IPS-11a (cell line): ENCODE measurements around the gene SMTN.
"Not testable (repeated sequence)": the region's sequence is repeated elsewhere in the genome, so short reads cannot be mapped to it uniquely, and the experiment has no call there.

ENCODE experiments used
- H3K4me3 ChIP-seq: one replicate; pipeline ENCODE4 v1.5.1; 2013; ENCODE audit warnings: low read depth, low read length, control low read depth

Gene SMTN

GRCh38 chr22:31103111-31103510 lies 22.0 kb downstream of the SMTN start:
- no peak overlapping the region for H3K4me3 ChIP-seq

GRCh38 chr22:31103899-31104694 lies 23.0 kb downstream of the SMTN start:
- no peak overlapping the region for H3K4me3 ChIP-seq

- no peak overlapping the region for H3K4me3 ChIP-seq
Measured at GRCh38 chr22:31104869-31105268, 23.8 kb downstream of the SMTN start.

GRCh38 chr22:31105282-31105929 lies 24.3 kb downstream of the SMTN start:
- no peak overlapping the region for H3K4me3 ChIP-seq

DNA sequence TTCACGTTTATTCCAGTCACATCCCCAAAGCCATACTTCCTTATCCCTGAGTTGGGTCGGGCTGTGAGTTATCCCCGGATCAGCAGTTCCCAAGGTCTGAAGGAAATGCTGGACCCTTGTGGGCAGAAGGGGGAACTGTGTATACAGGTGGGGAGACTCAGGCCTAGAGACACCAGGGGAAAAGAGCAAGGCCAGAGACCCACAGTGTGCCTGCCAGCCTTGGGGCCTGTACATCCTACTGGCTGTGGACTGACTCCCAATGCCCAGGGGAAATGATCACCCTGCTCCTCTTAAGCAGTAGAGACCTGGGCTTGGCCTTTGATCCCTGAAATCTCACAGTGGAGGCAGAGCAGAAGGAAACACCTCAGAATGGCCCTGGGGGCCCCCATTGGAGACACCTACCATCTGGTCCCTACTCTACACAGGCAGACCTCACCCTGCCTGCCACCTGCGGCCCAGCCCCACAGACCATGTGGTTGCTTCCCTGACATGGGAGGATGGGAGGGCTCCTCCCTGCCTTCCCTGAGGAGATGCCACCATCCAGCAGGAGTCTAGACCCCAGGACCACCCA lies 25.0 kb downstream of the SMTN start:
- H3K4me3 ChIP-seq: no peak overlapping the region

DNA sequence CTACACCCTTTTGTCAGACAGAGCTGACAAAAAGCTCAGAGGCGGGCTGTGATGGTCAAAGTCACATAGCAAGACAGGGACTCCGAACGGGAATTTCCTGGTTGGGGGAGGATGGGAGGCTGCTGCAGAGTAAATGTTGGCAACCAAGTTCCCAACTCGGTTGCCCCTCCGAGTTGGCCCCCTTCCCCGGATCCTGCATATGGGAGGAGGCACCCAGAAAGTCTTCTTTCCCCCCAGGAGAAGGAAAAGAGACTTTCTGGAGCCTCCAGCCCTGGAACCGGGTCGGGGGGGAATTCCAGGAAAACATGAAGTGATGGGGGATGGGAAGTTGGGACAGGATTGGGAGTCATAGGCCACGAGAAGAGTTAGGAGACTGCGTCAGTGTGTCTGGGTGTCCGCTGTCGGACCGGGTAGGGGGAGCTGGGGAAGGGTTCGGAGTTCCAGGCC lies 25.6 kb downstream of the SMTN start:
- peak overlapping the region; percentile 66 for H3K4me3 ChIP-seq

DNA sequence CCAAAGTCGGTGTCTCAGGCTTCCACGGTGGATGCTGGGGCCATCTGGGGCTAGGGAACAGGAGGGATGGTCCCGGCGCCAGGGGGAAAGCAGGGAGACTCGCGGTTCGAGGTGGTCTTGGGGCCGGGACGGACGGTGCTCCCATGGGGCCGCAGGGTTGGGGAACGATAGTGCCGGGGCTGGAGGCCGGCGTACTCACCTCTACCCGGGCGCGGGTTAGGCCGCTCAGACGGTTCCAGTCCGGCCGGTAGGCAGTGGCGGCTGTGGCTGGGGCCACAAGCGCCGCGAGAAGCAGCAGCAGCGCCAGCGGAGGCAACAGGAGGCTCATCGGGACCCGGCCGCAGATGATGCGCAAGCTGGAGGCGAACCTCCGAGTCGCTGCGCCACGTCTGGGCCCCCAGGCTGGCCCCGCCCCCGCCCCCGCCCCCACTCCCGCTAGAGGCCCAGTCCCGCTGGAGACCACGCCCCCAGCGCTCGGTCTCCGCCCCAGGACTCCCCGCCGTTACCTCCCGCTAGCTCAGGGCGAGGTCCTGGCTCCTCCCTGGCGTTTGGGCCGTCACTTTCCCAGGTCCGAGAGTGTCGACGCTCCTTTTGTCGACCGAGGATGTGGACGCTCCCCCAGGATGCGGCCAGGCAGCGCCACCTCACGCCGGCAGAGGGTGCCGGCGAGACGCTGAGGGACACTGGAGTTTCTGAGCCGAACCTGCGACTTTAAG lies 26.2 kb downstream of the SMTN start, which contains the start of gene SELENOM:
TSS of gene SELENOM (minus strand) at position 391 of the 716 bp plus-strand sequence. CDS start at position 328, 63 bp downstream.
- H3K4me3 ChIP-seq: peak within 1 kb of the TSS; percentile 66

- peak overlapping the region; percentile 25 for H3K4me3 ChIP-seq
Measured at GRCh38 chr22:31107894-31108218, 26.7 kb downstream of the SMTN start.

- not testable (repeated sequence) for H3K4me3 ChIP-seq
Measured at GRCh38 chr22:31112547-31113091, 31.5 kb downstream of the SMTN start.

DNA sequence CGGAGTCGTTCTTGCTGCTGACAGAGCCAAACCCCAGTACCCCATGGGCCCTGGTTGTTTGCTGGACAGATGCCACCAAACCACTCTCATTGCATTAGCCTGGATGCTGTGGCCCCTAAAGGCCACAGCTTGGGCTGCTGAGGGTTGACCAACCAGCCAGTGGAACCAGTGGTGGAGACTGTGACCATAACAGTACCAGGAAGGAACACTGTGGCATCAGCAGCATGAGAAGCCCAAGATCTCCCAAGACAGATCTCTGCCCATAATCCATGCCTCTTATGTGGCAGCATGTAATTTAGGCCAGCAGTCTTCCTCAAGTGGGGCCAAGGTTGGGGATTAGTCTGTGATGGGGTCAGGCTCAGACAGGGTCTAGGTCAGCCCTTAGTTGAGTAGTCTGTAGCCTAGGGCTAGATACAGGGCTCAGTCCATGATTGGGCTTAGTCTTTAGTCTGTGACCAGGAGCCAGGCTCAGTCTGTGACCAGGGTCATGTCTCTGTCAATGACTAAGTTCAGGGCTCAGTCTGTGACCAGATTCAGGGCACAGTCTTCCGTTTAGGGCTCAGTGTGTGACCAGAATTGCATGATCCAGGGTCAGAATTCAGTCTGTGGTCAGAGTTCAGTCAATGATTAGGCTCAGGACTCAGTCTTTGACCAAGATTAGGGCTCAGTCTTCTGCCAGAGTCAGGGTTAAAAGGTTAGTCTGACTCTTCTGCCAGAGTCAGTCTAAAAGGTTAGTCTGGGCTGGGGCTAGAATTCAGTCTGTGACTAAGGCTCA lies 37.1 kb downstream of the SMTN start:
- H3K4me3 ChIP-seq: no peak overlapping the region

GRCh38 chr22:31119026-31119717 lies 38.1 kb downstream of the SMTN start:
- H3K4me3 ChIP-seq: no peak overlapping the region

GRCh38 chr22:31120230-31120629 lies 39.1 kb downstream of the SMTN start:
- H3K4me3 ChIP-seq: no peak overlapping the region

GRCh38 chr22:31120642-31121041 lies 39.5 kb downstream of the SMTN start:
- H3K4me3 ChIP-seq: no peak overlapping the region

GRCh38 chr22:31121403-31121802 lies 40.3 kb downstream of the SMTN start:
- no peak overlapping the region for H3K4me3 ChIP-seq

DNA sequence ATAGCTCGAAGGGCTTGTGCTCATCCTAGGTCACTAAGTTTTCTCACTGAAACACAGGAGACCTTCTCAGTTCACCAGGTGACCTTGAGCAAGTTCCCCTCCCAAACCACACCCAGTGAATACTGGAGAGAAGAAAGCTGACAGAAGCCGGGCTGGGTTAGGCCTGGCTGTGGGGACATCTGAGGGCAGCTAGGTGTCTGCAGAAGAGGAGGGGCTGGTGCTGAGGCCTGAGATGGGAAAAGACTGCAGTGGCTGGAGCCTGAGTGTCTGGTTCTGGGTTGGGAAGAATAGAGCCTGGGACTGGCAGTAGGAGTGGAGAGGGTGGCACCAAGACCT lies 41.0 kb downstream of the SMTN start:
- no peak overlapping the region for H3K4me3 ChIP-seq

DNA sequence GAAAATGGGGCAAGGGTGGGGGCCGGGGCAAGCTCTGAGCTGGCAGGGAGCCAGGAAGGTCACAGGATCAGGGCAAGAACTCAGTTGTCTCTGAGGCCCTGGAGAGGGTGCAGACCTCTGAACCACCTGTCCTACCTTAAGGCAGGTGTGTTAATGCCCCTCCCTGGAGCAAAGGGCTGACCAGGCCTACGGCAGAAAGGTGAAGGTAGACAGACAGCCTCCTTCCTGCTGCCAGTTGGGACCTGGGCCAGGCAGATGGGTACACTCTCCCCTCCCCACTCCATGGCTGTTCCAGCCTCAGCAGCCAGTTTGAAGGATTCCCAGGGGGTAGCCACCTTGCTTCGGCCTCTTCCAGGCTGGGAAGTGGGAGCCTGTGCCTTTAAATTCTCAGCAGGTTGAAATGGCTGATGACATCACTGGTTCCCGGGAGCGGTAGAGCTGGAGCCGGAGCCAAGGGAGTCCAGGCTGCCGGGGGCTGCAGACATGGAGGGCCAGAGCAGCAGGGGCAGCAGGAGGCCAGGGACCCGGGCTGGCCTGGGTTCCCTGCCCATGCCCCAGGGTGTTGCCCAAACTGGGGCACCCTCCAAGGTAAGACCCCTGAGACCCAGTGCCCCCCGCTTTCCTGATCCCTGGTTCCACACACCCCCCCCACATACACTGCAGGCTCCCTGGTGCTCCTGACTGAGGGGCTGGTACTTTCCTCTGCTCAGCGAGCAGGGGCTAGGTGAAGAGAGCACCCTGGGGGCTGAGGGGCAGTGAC lies 41.6 kb downstream of the SMTN start, which contains the start of gene INPP5J:
TSS of gene INPP5J (plus strand) at position 435 of the 760 bp plus-strand sequence. CDS start at position 484, 49 bp downstream.
- H3K4me3 ChIP-seq: peak within 1 kb of the TSS; percentile 41

DNA sequence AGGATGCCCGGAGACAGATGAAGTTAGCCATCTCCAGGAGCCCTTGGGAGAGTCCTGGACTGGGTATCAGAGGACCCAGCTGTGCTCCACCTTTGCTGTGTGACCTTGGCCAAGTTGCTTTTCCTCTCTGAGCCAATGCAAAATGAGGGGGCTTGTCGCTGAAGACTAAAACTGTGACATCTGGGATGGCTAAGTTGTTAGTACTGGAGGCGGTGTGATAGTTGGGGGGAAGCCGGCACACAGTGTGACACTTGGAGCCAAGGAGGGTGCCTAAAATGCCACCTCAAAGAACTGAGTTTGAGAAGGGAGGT lies 42.1 kb downstream of the SMTN start:
- peak overlapping the region; percentile 41 for H3K4me3 ChIP-seq

DNA sequence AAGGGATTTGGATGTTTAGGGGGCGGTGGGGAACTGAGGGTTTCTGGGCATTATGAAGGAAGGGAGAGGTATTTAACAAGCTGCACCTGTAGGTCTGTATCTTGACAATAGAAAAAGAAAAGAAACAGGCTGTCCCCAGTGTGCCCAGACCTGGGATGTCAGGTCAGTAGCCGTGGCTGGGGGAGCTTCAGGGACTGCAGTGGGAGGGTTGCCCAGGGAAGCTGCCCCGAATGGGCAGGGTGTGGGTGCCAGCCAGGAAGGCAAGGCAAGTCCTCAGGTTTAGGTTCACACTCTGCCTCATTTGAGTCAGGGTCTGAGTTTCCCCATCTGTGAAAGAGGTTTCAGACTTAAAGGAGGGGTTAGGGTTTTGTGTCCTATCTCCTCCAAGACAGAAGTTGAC lies 43.2 kb downstream of the SMTN start:
- no peak overlapping the region for H3K4me3 ChIP-seq

DNA sequence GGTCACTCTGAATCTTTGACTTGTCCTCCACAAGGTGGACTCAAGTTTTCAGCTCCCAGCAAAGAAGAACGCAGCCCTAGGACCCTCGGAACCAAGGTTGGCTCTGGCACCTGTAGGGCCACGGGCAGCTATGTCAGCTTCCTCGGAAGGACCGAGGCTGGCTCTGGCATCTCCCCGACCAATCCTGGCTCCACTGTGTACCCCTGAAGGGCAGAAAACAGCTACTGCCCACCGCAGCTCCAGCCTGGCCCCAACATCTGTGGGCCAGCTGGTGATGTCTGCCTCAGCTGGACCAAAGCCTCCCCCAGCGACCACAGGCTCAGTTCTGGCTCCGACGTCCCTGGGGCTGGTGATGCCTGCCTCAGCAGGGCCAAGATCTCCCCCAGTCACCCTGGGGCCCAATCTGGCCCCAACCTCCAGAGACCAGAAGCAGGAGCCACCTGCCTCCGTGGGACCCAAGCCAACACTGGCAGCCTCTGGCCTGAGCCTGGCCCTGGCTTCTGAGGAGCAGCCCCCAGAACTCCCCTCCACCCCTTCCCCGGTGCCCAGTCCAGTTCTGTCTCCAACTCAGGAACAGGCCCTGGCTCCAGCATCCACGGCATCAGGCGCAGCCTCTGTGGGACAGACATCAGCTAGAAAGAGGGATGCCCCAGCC lies 43.8 kb downstream of the SMTN start:
- H3K4me3 ChIP-seq: no peak overlapping the region
